ENCODE results near the gene NAA20.

NAA20 gene

GRCh38 chr20:20019123-20019522, 2.0 kb downstream of the NAA20 start:
- Histone ChIP-seq H3K27ac (ENCODE audit: low read length) (no peak overlapping the region), H3K4me1 (ENCODE audit: control insufficient read depth, insufficient read depth, low read length) (peaks cover 23% of the 10 kb centered on the region), H3K4me3 (ENCODE audit: low read length in 2 of 2) (peak overlapping the region in 1 of 2 donors; percentile 15), H3K9ac (ENCODE audit: low read length in 2 of 2) (peak overlapping the region in 1 of 2 donors; percentile 29), H3K9me3 (ENCODE audit: control insufficient read depth in 2 of 2, low read length in 2 of 2) (no peaks in the 10 kb centered on the region), H3K27me3 (ENCODE audit: control insufficient read depth in 1 of 2, insufficient read depth in 2 of 2, low read length in 2 of 2) (no peaks in the 10 kb centered on the region), H3K36me3 (ENCODE audit: control insufficient read depth in 2 of 2, insufficient read depth in 2 of 2, low read length in 2 of 2) (peaks cover 5 to 6% of the 10 kb centered on the region in 2 donors)

DNA sequence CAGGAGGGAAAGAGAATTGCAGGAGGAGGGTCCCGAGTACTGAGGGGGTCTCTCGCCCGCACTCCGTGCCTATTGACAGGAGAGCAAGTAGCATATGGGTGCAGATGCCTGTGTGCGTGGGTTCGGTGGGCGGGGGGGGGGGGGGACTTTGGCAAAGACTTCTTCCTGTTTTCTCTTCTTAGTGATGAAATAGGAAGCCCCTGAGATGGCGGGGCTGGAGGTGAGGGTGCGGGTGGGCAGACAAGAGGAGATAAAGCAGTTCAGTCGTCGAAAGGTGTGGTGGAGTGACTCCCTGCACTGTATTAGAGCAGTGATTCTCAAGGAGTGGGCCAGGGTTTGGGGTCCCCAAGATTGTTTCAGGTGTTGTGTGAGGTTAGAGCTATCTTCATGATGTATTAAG, 3.7 kb downstream of the NAA20 start:
- Histone ChIP-seq H3K9me3 (ENCODE audit: control insufficient read depth in 2 of 2, low read length in 2 of 2) (no peaks in the 10 kb centered on the region), H3K4me1 (ENCODE audit: control insufficient read depth, insufficient read depth, low read length) (peaks cover 23% of the 10 kb centered on the region), H3K27ac (ENCODE audit: low read length) (no peak overlapping the region), H3K36me3 (ENCODE audit: control insufficient read depth in 2 of 2, insufficient read depth in 2 of 2, low read length in 2 of 2) (peaks cover 6 to 9% of the 10 kb centered on the region in 2 donors), H3K27me3 (ENCODE audit: control insufficient read depth in 1 of 2, insufficient read depth in 2 of 2, low read length in 2 of 2) (no peaks in the 10 kb centered on the region), H3K9ac (ENCODE audit: low read length in 2 of 2) (no peak overlapping the region), H3K4me3 (ENCODE audit: low read length in 2 of 2) (no peak overlapping the region)

DNA sequence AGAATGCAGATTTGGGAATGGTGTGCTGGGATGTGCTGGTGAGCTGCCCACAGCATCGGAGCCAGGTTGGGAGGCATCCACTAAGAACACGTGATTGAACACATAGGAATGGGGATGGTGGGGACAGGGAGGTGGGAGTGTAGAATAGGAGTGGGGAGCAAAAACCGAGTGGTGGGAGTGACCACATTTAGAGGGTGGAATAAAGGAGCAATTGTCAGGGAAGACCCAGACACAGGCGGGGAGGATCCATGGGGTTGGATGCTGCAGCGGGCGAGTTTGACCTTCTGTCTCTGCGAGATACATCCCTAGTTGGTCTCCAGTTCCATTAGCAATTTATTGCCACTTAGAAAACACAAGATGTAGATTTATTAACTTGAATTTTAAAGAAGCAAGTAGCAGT, 4.7 kb downstream of the NAA20 start:
- H3K9me3 ChIP-seq (ENCODE audit: control insufficient read depth in 2 of 2, low read length in 2 of 2), result no peaks in the 10 kb centered on the region
- H3K36me3 ChIP-seq (ENCODE audit: control insufficient read depth in 2 of 2, insufficient read depth in 2 of 2, low read length in 2 of 2), result peaks cover 6 to 9% of the 10 kb centered on the region in 2 donors
- no peaks in the 10 kb centered on the region for H3K27me3 ChIP-seq (ENCODE audit: control insufficient read depth in 1 of 2, insufficient read depth in 2 of 2, low read length in 2 of 2)
- H3K27ac ChIP-seq (ENCODE audit: low read length), result no peak overlapping the region
- H3K4me3 ChIP-seq (ENCODE audit: low read length in 2 of 2), result no peak overlapping the region
- H3K4me1 ChIP-seq (ENCODE audit: control insufficient read depth, insufficient read depth, low read length), result peaks cover 23% of the 10 kb centered on the region
- no peak overlapping the region for H3K9ac ChIP-seq (ENCODE audit: low read length in 2 of 2)

DNA sequence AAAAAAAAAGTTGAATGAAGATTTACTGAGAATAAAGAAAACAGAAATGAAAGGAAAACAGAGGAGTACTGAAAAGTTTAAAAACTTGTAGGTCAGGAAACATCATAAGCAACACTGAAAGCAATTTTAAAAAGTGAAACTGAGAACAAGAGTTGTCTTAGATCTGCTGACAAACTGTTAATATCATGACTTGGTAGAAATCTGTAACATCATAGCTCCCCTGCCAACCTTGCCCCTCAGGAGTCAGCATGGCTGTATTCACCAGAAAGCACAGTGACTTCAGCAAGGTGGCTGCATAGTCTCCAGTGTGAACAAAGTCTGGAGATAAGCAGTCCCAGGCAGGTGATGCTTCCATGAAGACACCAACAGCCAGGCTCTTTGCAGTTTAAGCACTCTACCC, 5.3 kb downstream of the NAA20 start:
- H3K9me3 ChIP-seq (ENCODE audit: control insufficient read depth in 2 of 2, low read length in 2 of 2), result no peaks in the 10 kb centered on the region
- peaks cover 6 to 9% of the 10 kb centered on the region in 2 donors for H3K36me3 ChIP-seq (ENCODE audit: control insufficient read depth in 2 of 2, insufficient read depth in 2 of 2, low read length in 2 of 2)
- H3K4me1 ChIP-seq (ENCODE audit: control insufficient read depth, insufficient read depth, low read length), result peaks cover 23% of the 10 kb centered on the region
- H3K27me3 ChIP-seq (ENCODE audit: control insufficient read depth in 1 of 2, insufficient read depth in 2 of 2, low read length in 2 of 2), result no peaks in the 10 kb centered on the region
- no peak overlapping the region for H3K27ac ChIP-seq (ENCODE audit: low read length)
- no peak overlapping the region for H3K4me3 ChIP-seq (ENCODE audit: low read length in 2 of 2)
- no peak overlapping the region for H3K9ac ChIP-seq (ENCODE audit: low read length in 2 of 2)

GRCh38 chr20:20023395-20023794, 6.2 kb downstream of the NAA20 start:
- Histone ChIP-seq H3K9ac (ENCODE audit: low read length in 2 of 2) (no peak overlapping the region), H3K36me3 (ENCODE audit: control insufficient read depth in 2 of 2, insufficient read depth in 2 of 2, low read length in 2 of 2) (peaks cover 6 to 11% of the 10 kb centered on the region in 2 donors), H3K4me3 (ENCODE audit: low read length in 2 of 2) (no peak overlapping the region), H3K9me3 (ENCODE audit: control insufficient read depth in 2 of 2, low read length in 2 of 2) (no peaks in the 10 kb centered on the region), H3K27me3 (ENCODE audit: control insufficient read depth in 1 of 2, insufficient read depth in 2 of 2, low read length in 2 of 2) (no peaks in the 10 kb centered on the region), H3K27ac (ENCODE audit: low read length) (no peak overlapping the region), H3K4me1 (ENCODE audit: control insufficient read depth, insufficient read depth, low read length) (peaks cover 15% of the 10 kb centered on the region)

DNA sequence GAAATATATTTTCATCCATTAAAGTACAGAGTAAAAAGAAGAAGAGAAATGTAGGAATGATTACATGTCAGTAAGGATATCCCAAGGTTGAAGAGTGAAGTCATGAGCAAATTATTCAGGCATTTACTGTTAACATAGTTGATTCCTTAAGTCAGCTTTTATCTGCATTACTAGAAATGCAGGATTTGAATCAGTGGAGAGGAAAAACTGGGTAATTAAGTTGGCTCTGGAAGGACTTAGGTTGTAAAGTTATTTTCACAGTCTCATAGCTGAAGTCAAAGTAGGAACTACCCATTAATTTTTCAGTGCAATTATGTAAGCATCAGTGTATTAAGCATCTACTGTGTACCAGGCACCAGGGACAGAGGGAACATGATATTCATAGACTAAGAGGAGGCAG, 7.8 kb downstream of the NAA20 start:
- no peaks in the 10 kb centered on the region for H3K27me3 ChIP-seq (ENCODE audit: control insufficient read depth in 1 of 2, insufficient read depth in 2 of 2, low read length in 2 of 2)
- H3K4me1 ChIP-seq (ENCODE audit: control insufficient read depth, insufficient read depth, low read length), result peaks cover 3% of the 10 kb centered on the region
- H3K9ac ChIP-seq (ENCODE audit: low read length in 2 of 2), result no peak overlapping the region
- H3K36me3 ChIP-seq (ENCODE audit: control insufficient read depth in 2 of 2, insufficient read depth in 2 of 2, low read length in 2 of 2), result peaks cover 4 to 13% of the 10 kb centered on the region in 2 donors
- H3K9me3 ChIP-seq (ENCODE audit: control insufficient read depth in 2 of 2, low read length in 2 of 2), result no peaks in the 10 kb centered on the region
- H3K27ac ChIP-seq (ENCODE audit: low read length), result no peak overlapping the region
- no peak overlapping the region for H3K4me3 ChIP-seq (ENCODE audit: low read length in 2 of 2)

- no peaks in the 10 kb centered on the region for H3K4me1 ChIP-seq (ENCODE audit: control insufficient read depth, insufficient read depth, low read length)
- no peak overlapping the region for H3K27ac ChIP-seq (ENCODE audit: low read length)
- H3K36me3 ChIP-seq (ENCODE audit: control insufficient read depth in 2 of 2, insufficient read depth in 2 of 2, low read length in 2 of 2), result peaks cover 9 to 23% of the 10 kb centered on the region in 2 donors
- no peak overlapping the region for H3K9ac ChIP-seq (ENCODE audit: low read length in 2 of 2)
- no peak overlapping the region for H3K4me3 ChIP-seq (ENCODE audit: low read length in 2 of 2)
- H3K27me3 ChIP-seq (ENCODE audit: control insufficient read depth in 1 of 2, insufficient read depth in 2 of 2, low read length in 2 of 2), result no peaks in the 10 kb centered on the region
- H3K9me3 ChIP-seq (ENCODE audit: control insufficient read depth in 2 of 2, low read length in 2 of 2), result no peaks in the 10 kb centered on the region
Measured at GRCh38 chr20:20027284-20027683, 10.1 kb downstream of the NAA20 start.

DNA sequence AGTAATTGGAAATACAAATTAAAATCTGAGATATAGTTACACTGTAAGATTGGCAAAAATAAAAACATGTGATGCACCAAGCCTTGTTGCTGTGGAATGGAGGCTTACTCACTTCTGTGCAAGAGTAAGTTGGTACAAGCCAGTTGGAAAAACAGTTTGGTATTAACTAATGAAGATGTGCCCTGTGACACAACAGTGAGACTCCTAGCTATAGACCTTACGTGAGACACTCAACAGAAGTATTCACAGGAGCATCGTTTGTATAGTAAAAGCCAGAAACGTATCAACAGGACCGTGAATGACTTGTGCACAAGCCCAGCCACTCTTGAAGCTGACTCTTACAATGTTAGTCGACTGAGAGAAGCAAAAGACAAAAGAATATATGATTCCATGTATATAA, 14.6 kb downstream of the NAA20 start:
- H3K9ac ChIP-seq (ENCODE audit: low read length in 2 of 2), result no peak overlapping the region
- no peak overlapping the region for H3K27ac ChIP-seq (ENCODE audit: low read length)
- H3K4me3 ChIP-seq (ENCODE audit: low read length in 2 of 2), result no peak overlapping the region
- no peaks in the 10 kb centered on the region for H3K27me3 ChIP-seq (ENCODE audit: control insufficient read depth in 1 of 2, insufficient read depth in 2 of 2, low read length in 2 of 2)
- peaks cover 21 to 46% of the 10 kb centered on the region in 2 donors for H3K36me3 ChIP-seq (ENCODE audit: control insufficient read depth in 2 of 2, insufficient read depth in 2 of 2, low read length in 2 of 2)
- H3K4me1 ChIP-seq (ENCODE audit: control insufficient read depth, insufficient read depth, low read length), result no peaks in the 10 kb centered on the region
- H3K9me3 ChIP-seq (ENCODE audit: control insufficient read depth in 2 of 2, low read length in 2 of 2), result no peaks in the 10 kb centered on the region

DNA sequence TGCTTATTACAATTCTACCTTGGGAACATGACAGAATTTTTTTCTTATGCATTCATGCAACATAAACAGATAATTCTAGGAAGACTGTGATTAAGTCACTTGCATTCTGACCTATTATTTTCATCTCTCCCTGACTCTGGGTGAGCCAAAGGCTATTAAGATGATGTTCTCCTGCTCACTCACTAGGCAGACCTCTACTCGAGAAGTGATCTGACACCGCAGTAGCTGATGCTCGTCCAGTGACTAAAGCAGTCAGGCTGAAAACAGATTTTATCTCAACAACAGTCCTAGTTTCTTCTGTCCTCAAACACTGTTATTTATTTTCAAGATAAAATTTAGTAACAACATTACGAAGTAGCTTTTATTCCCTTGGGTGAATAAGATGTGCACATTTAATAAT, 17.3 kb downstream of the NAA20 start:
- Histone ChIP-seq H3K36me3 (ENCODE audit: control insufficient read depth in 2 of 2, insufficient read depth in 2 of 2, low read length in 2 of 2) (peaks cover 40 to 65% of the 10 kb centered on the region in 2 donors), H3K27me3 (ENCODE audit: control insufficient read depth in 1 of 2, insufficient read depth in 2 of 2, low read length in 2 of 2) (no peaks in the 10 kb centered on the region), H3K27ac (ENCODE audit: low read length) (no peak overlapping the region), H3K4me3 (ENCODE audit: low read length in 2 of 2) (no peak overlapping the region), H3K9ac (ENCODE audit: low read length in 2 of 2) (no peak overlapping the region), H3K9me3 (ENCODE audit: control insufficient read depth in 2 of 2, low read length in 2 of 2) (no peaks in the 10 kb centered on the region), H3K4me1 (ENCODE audit: control insufficient read depth, insufficient read depth, low read length) (no peaks in the 10 kb centered on the region)

GRCh38 chr20:20036756-20037155, 19.6 kb downstream of the NAA20 start:
- Histone ChIP-seq H3K4me1 (ENCODE audit: control insufficient read depth, insufficient read depth, low read length) (no peaks in the 10 kb centered on the region), H3K27ac (ENCODE audit: low read length) (no peak overlapping the region), H3K9ac (ENCODE audit: low read length in 2 of 2) (no peak overlapping the region), H3K36me3 (ENCODE audit: control insufficient read depth in 2 of 2, insufficient read depth in 2 of 2, low read length in 2 of 2) (peaks cover 57 to 77% of the 10 kb centered on the region in 2 donors), H3K9me3 (ENCODE audit: control insufficient read depth in 2 of 2, low read length in 2 of 2) (no peaks in the 10 kb centered on the region), H3K27me3 (ENCODE audit: control insufficient read depth in 1 of 2, insufficient read depth in 2 of 2, low read length in 2 of 2) (no peaks in the 10 kb centered on the region), H3K4me3 (ENCODE audit: low read length in 2 of 2) (no peak overlapping the region)

DNA sequence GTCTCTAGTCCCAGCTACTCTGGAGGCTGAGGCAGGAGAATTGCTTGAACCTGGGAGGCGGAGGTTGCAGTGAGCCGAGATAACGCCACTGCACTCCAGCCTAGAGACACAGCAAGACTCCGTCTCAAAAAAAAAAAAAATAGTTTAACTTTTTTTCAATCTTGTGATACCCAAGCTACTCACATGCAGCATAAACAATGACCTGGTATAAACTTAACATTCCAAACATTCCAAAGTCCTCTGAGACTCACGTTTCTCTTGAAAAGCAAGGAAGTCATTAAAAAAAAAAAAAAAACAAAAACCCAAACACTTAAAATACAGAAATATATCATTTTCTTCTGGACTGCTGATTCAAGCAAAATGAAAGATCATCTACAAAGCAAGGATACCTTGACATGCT, 20.8 kb downstream of the NAA20 start:
- H3K27me3 ChIP-seq (ENCODE audit: control insufficient read depth in 1 of 2, insufficient read depth in 2 of 2, low read length in 2 of 2), result no peaks in the 10 kb centered on the region
- H3K27ac ChIP-seq (ENCODE audit: low read length), result no peak overlapping the region
- no peaks in the 10 kb centered on the region for H3K4me1 ChIP-seq (ENCODE audit: control insufficient read depth, insufficient read depth, low read length)
- H3K9ac ChIP-seq (ENCODE audit: low read length in 2 of 2), result no peak overlapping the region
- no peak overlapping the region for H3K4me3 ChIP-seq (ENCODE audit: low read length in 2 of 2)
- no peaks in the 10 kb centered on the region for H3K9me3 ChIP-seq (ENCODE audit: control insufficient read depth in 2 of 2, low read length in 2 of 2)
- H3K36me3 ChIP-seq (ENCODE audit: control insufficient read depth in 2 of 2, insufficient read depth in 2 of 2, low read length in 2 of 2), result peaks cover 63 to 81% of the 10 kb centered on the region in 2 donors

Data from stomach smooth muscle (tissue), 2 donors.